K562 (cell line): ENCODE results near the gene PPP2R5A. TPM values are rescaled to one million over a fixed set of nuclear protein-coding genes. Genes with fewer than 3 reads are reported as not detected.
A peak's percentile ranks its signal among the peaks of the same experiment; 100 is the strongest.

ENCODE experiments used
- C11orf30 ChIP-seq: fragments of 450-650 bp; IDR thresholded peaks from 2 replicates; pipeline ENCODE4 v1.6.1; 2016; ENCODE audit warnings: low read depth, mild to moderate bottlenecking
- LCOR ChIP-seq: sonication (generic); formaldehyde crosslinking; IDR thresholded peaks from 2 replicates; pipeline ENCODE4 v1.8.0; 2022; ENCODE audit warnings: mild to moderate bottlenecking, missing genetic modification reagents
- PRPF4 ChIP-seq: fragments of 200-400 bp; formaldehyde crosslinking; IDR thresholded peaks from one replicate; pipeline ENCODE4 v1.6.1; 2017; ENCODE audit warnings: low read length, low read depth, mild to moderate bottlenecking; ENCODE audit not compliant: insufficient read depth, poor library complexity, severe bottlenecking
- RNF2 ChIP-seq: sonication (generic); IDR thresholded peaks from 2 replicates; pipeline ENCODE4 v1.6.1; 2016
- SAFB ChIP-seq: fragments of 200-400 bp; formaldehyde crosslinking; IDR thresholded peaks from 2 replicates; pipeline ENCODE4 v1.6.1; 2017; ENCODE audit warnings: low read depth, low read length, borderline replicate concordance
- THAP12 ChIP-seq: fragments of 250-450 bp; sonication (Bioruptor Pico); IDR thresholded peaks from 2 replicates; pipeline ENCODE4 v1.9.0; 2021; ENCODE audit warnings: mild to moderate bottlenecking, inconsistent platforms
- ZC3H11A ChIP-seq: IDR thresholded peaks from 2 replicates; pipeline ENCODE4 v1.6.1; 2012; ENCODE audit warnings: low read depth, low read length, improper control_type of control experiment
- ZNF24 ChIP-seq: fragments of 450-650 bp; IDR thresholded peaks from 2 replicates; pipeline ENCODE4 v1.6.1; 2016
- ZZZ3 ChIP-seq: fragments of 450-650 bp; IDR thresholded peaks from 2 replicates; pipeline ENCODE4 v1.6.1; 2016; ENCODE audit warnings: antibody characterized with exemption, mild to moderate bottlenecking, moderate library complexity
- polyA plus RNA-seq, 8 experiments: library from polyadenylated mRNA; depleted of rRNA in 4 of 8; stranded (reverse) in 5 of 8; unstranded in 3 of 8; fragments of >200 nt; fragmentation: Nextera tagmentation in 2 of 8; fragmentation: Illumina TruSeq in 1 of 8; extraction: Ambion mirVana in 2 of 8; extraction: Trizol in 1 of 8; gene quantifications; 2 replicates each; pipeline versions ENCODE4 v1.2.1 to v1.2.3, GENCODE V29; 2011 to 2014; ENCODE audit warnings: inconsistent platforms in 1 of 8, missing spikeins in 1 of 8
- total RNA-seq, 7 experiments: library from RNA; depleted of rRNA in 6 of 7; stranded (reverse); fragments of >200 nt in 6 of 7; fragmentation: Illumina TruSeq in 2 of 7; extraction: Trizol in 2 of 7; gene quantifications; 2 replicates each; pipeline versions ENCODE4 v1.2.1 to v1.2.3, GENCODE V29; 2011 to 2021; ENCODE audit warnings: low replicate concordance in 1 of 7
- TF ChIP-seq, protein P1 (sequence below), 2 experiments: fragments of 450-650 bp in 1 of 2; sonication (generic) in 1 of 2; formaldehyde crosslinking in 1 of 2; IDR thresholded peaks; 2 replicates each; pipeline versions ENCODE4 v1.7.1 to v1.9.0; 2016 to 2022; ENCODE audit warnings: inconsistent platforms in 1 of 2, mild to moderate bottlenecking in 1 of 2, missing genetic modification reagents in 1 of 2
- TF ChIP-seq, protein P2 (sequence below): fragments of 450-650 bp; IDR thresholded peaks from 2 replicates; pipeline ENCODE4 v1.6.1; 2018; ENCODE audit not compliant: partially characterized antibody

Gene PPP2R5A
- total and polyA plus RNA-seq, 9 of the 15 experiments (the other 6 are each of a cell fraction or from before 2014, with no cell fraction given) = 26.9 to 106 (median 64.3) TPM

DNA sequence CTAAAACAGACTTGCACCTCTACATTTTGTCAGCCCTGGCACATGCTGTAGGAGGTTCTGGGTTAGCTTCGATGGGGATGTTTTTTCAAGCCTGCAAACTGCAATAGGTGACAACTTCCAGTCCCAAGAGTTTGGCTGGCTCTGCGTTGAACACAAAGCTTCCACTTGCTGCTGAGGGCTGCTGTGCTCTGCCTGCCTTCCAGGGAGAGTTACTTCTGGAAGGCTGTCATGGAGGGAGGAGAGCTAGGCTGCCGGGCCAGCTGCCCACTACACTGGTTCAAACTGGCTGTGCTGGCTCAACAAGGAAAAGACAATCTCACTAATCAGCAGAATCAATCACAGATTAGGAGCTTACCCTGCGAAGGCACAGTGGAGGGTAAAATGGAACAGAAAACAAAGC lies 46.7 kb upstream of the PPP2R5A start (continued):
- TF ChIP-seq, protein P1, sequence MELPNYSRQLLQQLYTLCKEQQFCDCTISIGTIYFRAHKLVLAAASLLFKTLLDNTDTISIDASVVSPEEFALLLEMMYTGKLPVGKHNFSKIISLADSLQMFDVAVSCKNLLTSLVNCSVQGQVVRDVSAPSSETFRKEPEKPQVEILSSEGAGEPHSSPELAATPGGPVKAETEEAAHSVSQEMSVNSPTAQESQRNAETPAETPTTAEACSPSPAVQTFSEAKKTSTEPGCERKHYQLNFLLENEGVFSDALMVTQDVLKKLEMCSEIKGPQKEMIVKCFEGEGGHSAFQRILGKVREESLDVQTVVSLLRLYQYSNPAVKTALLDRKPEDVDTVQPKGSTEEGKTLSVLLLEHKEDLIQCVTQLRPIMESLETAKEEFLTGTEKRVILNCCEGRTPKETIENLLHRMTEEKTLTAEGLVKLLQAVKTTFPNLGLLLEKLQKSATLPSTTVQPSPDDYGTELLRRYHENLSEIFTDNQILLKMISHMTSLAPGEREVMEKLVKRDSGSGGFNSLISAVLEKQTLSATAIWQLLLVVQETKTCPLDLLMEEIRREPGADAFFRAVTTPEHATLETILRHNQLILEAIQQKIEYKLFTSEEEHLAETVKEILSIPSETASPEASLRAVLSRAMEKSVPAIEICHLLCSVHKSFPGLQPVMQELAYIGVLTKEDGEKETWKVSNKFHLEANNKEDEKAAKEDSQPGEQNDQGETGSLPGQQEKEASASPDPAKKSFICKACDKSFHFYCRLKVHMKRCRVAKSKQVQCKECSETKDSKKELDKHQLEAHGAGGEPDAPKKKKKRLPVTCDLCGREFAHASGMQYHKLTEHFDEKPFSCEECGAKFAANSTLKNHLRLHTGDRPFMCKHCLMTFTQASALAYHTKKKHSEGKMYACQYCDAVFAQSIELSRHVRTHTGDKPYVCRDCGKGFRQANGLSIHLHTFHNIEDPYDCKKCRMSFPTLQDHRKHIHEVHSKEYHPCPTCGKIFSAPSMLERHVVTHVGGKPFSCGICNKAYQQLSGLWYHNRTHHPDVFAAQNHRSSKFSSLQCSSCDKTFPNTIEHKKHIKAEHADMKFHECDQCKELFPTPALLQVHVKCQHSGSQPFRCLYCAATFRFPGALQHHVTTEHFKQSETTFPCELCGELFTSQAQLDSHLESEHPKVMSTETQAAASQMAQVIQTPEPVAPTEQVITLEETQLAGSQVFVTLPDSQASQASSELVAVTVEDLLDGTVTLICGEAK (IDR thresholded peaks at IDR 0.05) = no peak
- TF ChIP-seq, protein P1 (CRISPR knock-in tag; IDR thresholded peaks at IDR 0.05) = no peak
- TF ChIP-seq SAFB (no peak), LCOR (CRISPR knock-in tag) (no peak), THAP12 (CRISPR knock-in tag) (no peak), C11orf30 (peak; percentile 51), PRPF4 (no peak), ZNF24 (no peak), ZZZ3 (no peak), ZC3H11A (no peak), RNF2 (no peak)
- TF ChIP-seq, protein P2, sequence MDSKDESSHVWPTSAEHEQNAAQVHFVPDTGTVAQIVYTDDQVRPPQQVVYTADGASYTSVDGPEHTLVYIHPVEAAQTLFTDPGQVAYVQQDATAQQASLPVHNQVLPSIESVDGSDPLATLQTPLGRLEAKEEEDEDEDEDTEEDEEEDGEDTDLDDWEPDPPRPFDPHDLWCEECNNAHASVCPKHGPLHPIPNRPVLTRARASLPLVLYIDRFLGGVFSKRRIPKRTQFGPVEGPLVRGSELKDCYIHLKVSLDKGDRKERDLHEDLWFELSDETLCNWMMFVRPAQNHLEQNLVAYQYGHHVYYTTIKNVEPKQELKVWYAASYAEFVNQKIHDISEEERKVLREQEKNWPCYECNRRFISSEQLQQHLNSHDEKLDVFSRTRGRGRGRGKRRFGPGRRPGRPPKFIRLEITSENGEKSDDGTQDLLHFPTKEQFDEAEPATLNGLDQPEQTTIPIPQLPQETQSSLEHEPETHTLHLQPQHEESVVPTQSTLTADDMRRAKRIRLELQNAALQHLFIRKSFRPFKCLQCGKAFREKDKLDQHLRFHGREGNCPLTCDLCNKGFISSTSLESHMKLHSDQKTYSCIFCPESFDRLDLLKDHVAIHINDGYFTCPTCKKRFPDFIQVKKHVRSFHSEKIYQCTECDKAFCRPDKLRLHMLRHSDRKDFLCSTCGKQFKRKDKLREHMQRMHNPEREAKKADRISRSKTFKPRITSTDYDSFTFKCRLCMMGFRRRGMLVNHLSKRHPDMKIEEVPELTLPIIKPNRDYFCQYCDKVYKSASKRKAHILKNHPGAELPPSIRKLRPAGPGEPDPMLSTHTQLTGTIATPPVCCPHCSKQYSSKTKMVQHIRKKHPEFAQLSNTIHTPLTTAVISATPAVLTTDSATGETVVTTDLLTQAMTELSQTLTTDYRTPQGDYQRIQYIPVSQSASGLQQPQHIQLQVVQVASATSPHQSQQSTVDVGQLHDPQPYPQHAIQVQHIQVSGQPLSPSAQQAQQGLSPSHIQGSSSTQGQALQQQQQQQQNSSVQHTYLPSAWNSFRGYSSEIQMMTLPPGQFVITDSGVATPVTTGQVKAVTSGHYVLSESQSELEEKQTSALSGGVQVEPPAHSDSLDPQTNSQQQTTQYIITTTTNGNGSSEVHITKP = no peak
